ENCODE data around the gene TUBGCP3. TPM values are rescaled to one million over a fixed set of nuclear protein-coding genes. Genes with fewer than 3 reads are reported as not detected.

TUBGCP3 gene
- total RNA-seq, 1 experiment from 2014 or later: 51.4 TPM

DNA sequence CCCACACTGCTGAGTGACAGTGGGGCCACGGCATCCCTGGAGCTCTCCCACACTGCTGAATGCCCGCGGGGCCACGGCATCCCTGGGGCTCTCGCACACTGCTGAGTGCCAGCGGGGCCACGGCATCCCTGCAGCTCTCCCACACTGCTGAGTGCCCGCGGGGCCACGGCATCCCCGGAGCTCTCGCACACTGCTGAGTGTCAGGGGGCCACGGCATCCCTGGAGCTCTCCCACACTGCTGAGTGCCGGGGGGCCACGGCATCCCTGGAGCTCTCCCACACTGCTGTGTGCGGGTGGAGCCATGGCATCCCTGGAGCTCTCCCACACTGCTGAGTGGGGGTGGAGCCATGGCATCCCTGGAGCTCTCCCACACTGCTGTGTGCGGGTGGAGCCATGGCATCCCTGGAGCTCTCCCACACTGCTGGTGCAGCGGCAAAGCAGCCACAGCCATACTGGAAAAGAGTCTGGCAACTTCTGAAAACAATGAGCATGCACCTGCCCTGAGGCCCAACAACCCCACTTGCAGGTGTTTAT lies 8.6 kb downstream of the TUBGCP3 start (continued):
- TF ChIP-seq, protein P1, sequence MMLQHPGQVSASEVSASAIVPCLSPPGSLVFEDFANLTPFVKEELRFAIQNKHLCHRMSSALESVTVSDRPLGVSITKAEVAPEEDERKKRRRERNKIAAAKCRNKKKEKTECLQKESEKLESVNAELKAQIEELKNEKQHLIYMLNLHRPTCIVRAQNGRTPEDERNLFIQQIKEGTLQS (IDR thresholded peaks at IDR 0.05): no peak
- TF ChIP-seq YY1 (IDR thresholded peaks at IDR 0.05; ENCODE audit: extremely low read depth, insufficient replicate concordance, low read depth, low read length) (no peak), POLR2AphosphoS5 (IDR thresholded peaks at IDR 0.05; ENCODE audit: low read depth, low read length) (no peak), POLR2A (IDR thresholded peaks at IDR 0.05; ENCODE audit: borderline replicate concordance, extremely low read depth, insufficient read depth, insufficient read length) (no peak), RAD21 (IDR thresholded peaks at IDR 0.05; ENCODE audit: low read depth) (no peak), CBX3 (IDR thresholded peaks at IDR 0.05; ENCODE audit: low read depth) (no peak), SIN3A (IDR thresholded peaks at IDR 0.05; ENCODE audit: low read depth) (no peak), JUND (IDR thresholded peaks at IDR 0.05) (no peak), ZFX (IDR thresholded peaks at IDR 0.05) (no peak), TCF7L2 (IDR thresholded peaks at IDR 0.05; ENCODE audit: borderline replicate concordance, extremely low read depth, insufficient read depth, insufficient read length) (no peak), SP1 (IDR thresholded peaks at IDR 0.05; ENCODE audit: low read depth) (no peak), EZH2phosphoT487 (IDR thresholded peaks at IDR 0.05; ENCODE audit: borderline replicate concordance) (no peak), ELF1 (IDR thresholded peaks at IDR 0.05; ENCODE audit: borderline replicate concordance, low read depth) (no peak)
- TF ChIP-seq, protein P2, sequence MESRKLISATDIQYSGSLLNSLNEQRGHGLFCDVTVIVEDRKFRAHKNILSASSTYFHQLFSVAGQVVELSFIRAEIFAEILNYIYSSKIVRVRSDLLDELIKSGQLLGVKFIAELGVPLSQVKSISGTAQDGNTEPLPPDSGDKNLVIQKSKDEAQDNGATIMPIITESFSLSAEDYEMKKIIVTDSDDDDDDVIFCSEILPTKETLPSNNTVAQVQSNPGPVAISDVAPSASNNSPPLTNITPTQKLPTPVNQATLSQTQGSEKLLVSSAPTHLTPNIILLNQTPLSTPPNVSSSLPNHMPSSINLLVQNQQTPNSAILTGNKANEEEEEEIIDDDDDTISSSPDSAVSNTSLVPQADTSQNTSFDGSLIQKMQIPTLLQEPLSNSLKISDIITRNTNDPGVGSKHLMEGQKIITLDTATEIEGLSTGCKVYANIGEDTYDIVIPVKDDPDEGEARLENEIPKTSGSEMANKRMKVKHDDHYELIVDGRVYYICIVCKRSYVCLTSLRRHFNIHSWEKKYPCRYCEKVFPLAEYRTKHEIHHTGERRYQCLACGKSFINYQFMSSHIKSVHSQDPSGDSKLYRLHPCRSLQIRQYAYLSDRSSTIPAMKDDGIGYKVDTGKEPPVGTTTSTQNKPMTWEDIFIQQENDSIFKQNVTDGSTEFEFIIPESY (IDR thresholded peaks at IDR 0.05; ENCODE audit: extremely low read depth, insufficient replicate concordance, low read length): no peak

DNA sequence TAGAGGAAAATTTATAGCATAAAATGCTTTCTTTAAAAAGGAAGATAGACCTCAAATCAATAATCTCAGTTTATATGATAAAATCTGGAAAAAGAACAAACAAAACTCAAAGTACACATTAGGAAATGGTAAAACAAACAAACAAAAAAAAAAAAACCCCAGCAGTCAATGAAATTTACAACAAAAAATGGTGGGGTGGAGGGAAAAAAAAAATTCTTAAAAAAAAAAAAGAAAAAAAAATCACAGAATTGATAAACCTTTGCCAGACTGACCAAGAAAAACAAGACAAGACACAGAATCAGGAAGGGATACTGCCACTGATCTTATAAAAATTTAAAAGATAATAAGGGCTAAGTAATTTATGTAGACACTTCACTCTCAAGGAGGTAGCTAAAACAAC lies 11.2 kb downstream of the TUBGCP3 start:
- ChIA-PET CTCF (no interaction called here), POLR2A (no interaction called here), RAD21 (ENCODE audit: low non-redundant PET in 1 of 2, low total read pairs in 2 of 2, uncharacterized antibody in 2 of 2, unreplicated experiment in 2 of 2) (no interaction called here)
- no peak overlapping the region for H3K4me2 ChIP-seq (ENCODE audit: low read length)
- TF ChIP-seq EGR1 (IDR thresholded peaks at IDR 0.05; ENCODE audit: low read depth) (no peak), SRF (IDR thresholded peaks at IDR 0.05; ENCODE audit: low read depth) (no peak), ELF1 (IDR thresholded peaks at IDR 0.05; ENCODE audit: borderline replicate concordance, low read depth) (no peak), JUND (IDR thresholded peaks at IDR 0.05) (no peak)
- TF ChIP-seq, protein P3, sequence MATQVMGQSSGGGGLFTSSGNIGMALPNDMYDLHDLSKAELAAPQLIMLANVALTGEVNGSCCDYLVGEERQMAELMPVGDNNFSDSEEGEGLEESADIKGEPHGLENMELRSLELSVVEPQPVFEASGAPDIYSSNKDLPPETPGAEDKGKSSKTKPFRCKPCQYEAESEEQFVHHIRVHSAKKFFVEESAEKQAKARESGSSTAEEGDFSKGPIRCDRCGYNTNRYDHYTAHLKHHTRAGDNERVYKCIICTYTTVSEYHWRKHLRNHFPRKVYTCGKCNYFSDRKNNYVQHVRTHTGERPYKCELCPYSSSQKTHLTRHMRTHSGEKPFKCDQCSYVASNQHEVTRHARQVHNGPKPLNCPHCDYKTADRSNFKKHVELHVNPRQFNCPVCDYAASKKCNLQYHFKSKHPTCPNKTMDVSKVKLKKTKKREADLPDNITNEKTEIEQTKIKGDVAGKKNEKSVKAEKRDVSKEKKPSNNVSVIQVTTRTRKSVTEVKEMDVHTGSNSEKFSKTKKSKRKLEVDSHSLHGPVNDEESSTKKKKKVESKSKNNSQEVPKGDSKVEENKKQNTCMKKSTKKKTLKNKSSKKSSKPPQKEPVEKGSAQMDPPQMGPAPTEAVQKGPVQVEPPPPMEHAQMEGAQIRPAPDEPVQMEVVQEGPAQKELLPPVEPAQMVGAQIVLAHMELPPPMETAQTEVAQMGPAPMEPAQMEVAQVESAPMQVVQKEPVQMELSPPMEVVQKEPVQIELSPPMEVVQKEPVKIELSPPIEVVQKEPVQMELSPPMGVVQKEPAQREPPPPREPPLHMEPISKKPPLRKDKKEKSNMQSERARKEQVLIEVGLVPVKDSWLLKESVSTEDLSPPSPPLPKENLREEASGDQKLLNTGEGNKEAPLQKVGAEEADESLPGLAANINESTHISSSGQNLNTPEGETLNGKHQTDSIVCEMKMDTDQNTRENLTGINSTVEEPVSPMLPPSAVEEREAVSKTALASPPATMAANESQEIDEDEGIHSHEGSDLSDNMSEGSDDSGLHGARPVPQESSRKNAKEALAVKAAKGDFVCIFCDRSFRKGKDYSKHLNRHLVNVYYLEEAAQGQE (IDR thresholded peaks at IDR 0.05; ENCODE audit: low read depth): no peak
- no peak overlapping the region for H2AFZ ChIP-seq (ENCODE audit: low read depth, low read length, poor library complexity, severe bottlenecking)
- no TSS peak for BruUV-seq (replicated peaks)
- H3K4me3 ChIP-seq (replicated peaks in 1 of 2; ENCODE audit: low read depth in 1 of 2, low read length in 2 of 2): no peak overlapping the region
- DNase-seq (ENCODE audit: low read depth, low spot score) (no peak), ATAC-seq (no peak)
- no peaks in the 10 kb centered on the region for H3K36me3 ChIP-seq (ENCODE audit: control insufficient read depth in 1 of 2, insufficient read depth in 2 of 2, low read length in 2 of 2)
- peaks cover 98% of the 10 kb centered on the region for H3K79me2 ChIP-seq (ENCODE audit: insufficient read depth, low read length)
- intact Hi-C loops (cut with micrococcal nuclease): no loop called here
- no peak overlapping the region for H3K27ac ChIP-seq (ENCODE audit: low read depth, low read length)
- H3K9ac ChIP-seq (ENCODE audit: low read length): no peak overlapping the region
- peaks cover 14% of the 10 kb centered on the region; the same call in 1 of the 2 replicates for H4K20me1 ChIP-seq (ENCODE audit: insufficient read depth)
- H3K4me1 ChIP-seq (ENCODE audit: control insufficient read depth in 1 of 2, insufficient read depth in 2 of 2, low read length in 2 of 2): peaks cover 0 to 5% of the 10 kb centered on the region in 2 experiments; a peak in 1 of 4 replicates
- no peaks in the 10 kb centered on the region for H3K9me2 ChIP-seq (ENCODE audit: insufficient read depth)
- H3K9me3 ChIP-seq (ENCODE audit: control insufficient read depth in 1 of 2, insufficient read depth in 1 of 2, low read depth in 1 of 2, low read length in 2 of 2): no peaks in the 10 kb centered on the region
- H3K27me3 ChIP-seq (ENCODE audit: insufficient read depth, low read length): no peaks in the 10 kb centered on the region

Measured in HCT116 (cell line).